ENCODE measurements around the gene HOXD9. TPM values are rescaled to one million over a fixed set of nuclear protein-coding genes. Genes with fewer than 3 reads are reported as not detected.

The HOXD9 gene
- total RNA-seq, 2 experiments from 2014 or later = not detected

GRCh38 chr2:176105730-176106580, 16.6 kb upstream of the HOXD9 start:
- H3K27me3 Mint-ChIP-seq = peaks cover 90% of the 10 kb centered on the region
- intact Hi-C loops (cut with DNase I, micrococcal nuclease) = no loop called here
- POLR2A ChIA-PET = no interaction called here

GRCh38 chr2:176106581-176107539, 15.7 kb upstream of the HOXD9 start, which contains the start of gene HOXD11:
Gene HOXD11, plus strand, starts transcription at chr2:176107280. Its CDS starts 76 bp downstream, at chr2:176107356.
- no peak for ATAC-seq (ENCODE audit: poor library complexity)

More at GRCh38 chr2:176105730-176106580, 16.6 kb upstream of the HOXD9 start:
- Mint-ChIP-seq H3K27ac (peak overlapping the region; percentile 43), H3K4me1 (ENCODE audit: low read depth) (peaks cover 41% of the 10 kb centered on the region), H3K36me3 (ENCODE audit: low read depth) (peaks cover 7% of the 10 kb centered on the region), H3K9me3 (no peaks in the 10 kb centered on the region), H3K4me3 (peak overlapping the region; percentile 85)
- DNase-seq (peak in 1 of 14 experiments; percentile 25), ATAC-seq (ENCODE audit: poor library complexity) (no peak)
- no peaks in the 10 kb centered on the region for H3K36me3 ChIP-seq (ENCODE audit: insufficient read depth, low read length)
- peaks cover 31% of the 10 kb centered on the region for H3K4me1 ChIP-seq (ENCODE audit: insufficient read depth, low read length)
- no peak overlapping the region for H3K27ac ChIP-seq (ENCODE audit: low read depth in 1 of 2, low read length in 2 of 2)
- peaks cover 87 to 93% of the 10 kb centered on the region in 2 experiments for H3K27me3 ChIP-seq (ENCODE audit: control insufficient read depth in 1 of 2, insufficient read depth in 2 of 2, low read length in 2 of 2)
- CTCF ChIA-PET = no interaction called here
- no peak overlapping the region for H3K4me3 ChIP-seq (ENCODE audit: low read length)
- TF ChIP-seq CTCF (IDR thresholded peaks at IDR 0.05) = no peak
- peaks cover 3 to 51% of the 10 kb centered on the region in 2 experiments for H3K9me3 ChIP-seq (ENCODE audit: control insufficient read depth in 1 of 2, insufficient read depth in 1 of 2, low read length in 2 of 2)

More at GRCh38 chr2:176106581-176107539, 15.7 kb upstream of the HOXD9 start, which contains the start of gene HOXD11:
- H3K27me3 ChIP-seq (ENCODE audit: control insufficient read depth in 1 of 2, insufficient read depth in 2 of 2, low read length in 2 of 2) = peaks cover 87 to 93% of the 10 kb centered on the region in 2 experiments
- intact Hi-C loops (cut with DNase I, micrococcal nuclease) = no loop called here
- Mint-ChIP-seq H3K9me3 (no peaks in the 10 kb centered on the region), H3K36me3 (ENCODE audit: low read depth) (peaks cover 7% of the 10 kb centered on the region), H3K27ac (peak within 1 kb of the TSS; percentile 43), H3K4me1 (ENCODE audit: low read depth) (peaks cover 41% of the 10 kb centered on the region), H3K27me3 (peaks cover 90% of the 10 kb centered on the region), H3K4me3 (peak within 1 kb of the TSS; percentile 85)
- no peak within 1 kb of the TSS for H3K27ac ChIP-seq (ENCODE audit: low read depth in 1 of 2, low read length in 2 of 2)
- peaks cover 3 to 57% of the 10 kb centered on the region in 2 experiments for H3K9me3 ChIP-seq (ENCODE audit: control insufficient read depth in 1 of 2, insufficient read depth in 1 of 2, low read length in 2 of 2)
- ChIA-PET POLR2A (no interaction called here), CTCF (no interaction called here)
- no peaks in the 10 kb centered on the region for H3K36me3 ChIP-seq (ENCODE audit: insufficient read depth, low read length)
- no peak for TF ChIP-seq CTCF (IDR thresholded peaks at IDR 0.05)
- peaks cover 35% of the 10 kb centered on the region for H3K4me1 ChIP-seq (ENCODE audit: insufficient read depth, low read length)
- H3K4me3 ChIP-seq (ENCODE audit: low read length) = no peak within 1 kb of the TSS
- DNase-seq = peak in 3 of 14 experiments; percentile 15 to 44 (median 30)

Measured in CD4-positive, alpha-beta T cell (primary cell).